Choroid plexus epithelial cell (primary cell): ENCODE data around the gene HES1.

Experiments used
- DNase-seq: peaks from one replicate; pipeline ENCODE4 v3.0.0-alpha.2; 2010; ENCODE audit warnings: low read depth
- H3K4me3 ChIP-seq: 2 replicates; pipeline ENCODE4 v1.5.1; 2011; ENCODE audit warnings: low read depth, mild to moderate bottlenecking, control low read depth, low read length, moderate library complexity
- CTCF ChIP-seq: conservative IDR thresholded peaks from 2 replicates; pipeline ENCODE4 v1.5.1; 2011; ENCODE audit warnings: low read depth, mild to moderate bottlenecking, control low read depth, inconsistent platforms, low read length, moderate library complexity

HES1 gene

GRCh38 chr3:194138732-194139070 lies 2.8 kb downstream of the HES1 start:
- H3K4me3 ChIP-seq: peak overlapping the region; percentile 67
- TF ChIP-seq CTCF: no peak
- peak; percentile 66 for DNase-seq

- TF ChIP-seq CTCF: no peak
- peak; percentile 79 for DNase-seq
- peak overlapping the region; percentile 67 for H3K4me3 ChIP-seq
These were observed 3.3 kb downstream of the HES1 start for GRCh38 chr3:194139071-194139813.

- no peak for TF ChIP-seq CTCF
- peak; percentile 49 for DNase-seq
- no peak overlapping the region for H3K4me3 ChIP-seq
These were observed 4.0 kb downstream of the HES1 start for GRCh38 chr3:194139814-194140391.

- peak; percentile 89 for DNase-seq
- no peak for TF ChIP-seq CTCF
- peak overlapping the region; percentile 34 for H3K4me3 ChIP-seq
These were observed 4.8 kb downstream of the HES1 start for GRCh38 chr3:194140520-194141414.

- peak; percentile 98 for DNase-seq
- no peak for TF ChIP-seq CTCF
- H3K4me3 ChIP-seq: peak overlapping the region; percentile 37
These were observed 5.6 kb downstream of the HES1 start for GRCh38 chr3:194141415-194142155.

- no peak overlapping the region for H3K4me3 ChIP-seq
- no peak for TF ChIP-seq CTCF
- DNase-seq: peak; percentile 71
These were observed 6.4 kb downstream of the HES1 start for GRCh38 chr3:194142156-194142910.
